Endothelial cell (in vitro differentiated cells): ENCODE data around the gene SMLR1. TPM values are rescaled to one million over a fixed set of nuclear protein-coding genes. Genes with fewer than 3 reads are reported as not detected.

Experiments
- DNase-seq: peaks from one replicate; pipeline ENCODE4 v3.0.0; 2021; ENCODE audit warnings: low spot score
- H3K27ac Mint-ChIP-seq: one replicate; pipeline ENCODE4 v1.8.0; 2021; ENCODE audit warnings: mixed read lengths, inconsistent platforms; ENCODE audit not compliant: unreplicated experiment
- H3K27me3 Mint-ChIP-seq: one replicate; pipeline ENCODE4 v1.8.0; 2021; ENCODE audit warnings: mild to moderate bottlenecking, moderate library complexity, mixed read lengths, inconsistent platforms; ENCODE audit not compliant: unreplicated experiment
- H3K36me3 Mint-ChIP-seq: one replicate; pipeline ENCODE4 v1.8.0; 2021; ENCODE audit warnings: mild to moderate bottlenecking, low read depth, mixed read lengths, inconsistent platforms; ENCODE audit not compliant: unreplicated experiment
- H3K4me1 Mint-ChIP-seq: one replicate; pipeline ENCODE4 v1.8.0; 2021; ENCODE audit warnings: mild to moderate bottlenecking, mixed read lengths, inconsistent platforms; ENCODE audit not compliant: unreplicated experiment
- H3K4me3 Mint-ChIP-seq: one replicate; pipeline ENCODE4 v1.8.0; 2021; ENCODE audit warnings: mild to moderate bottlenecking, mixed read lengths, inconsistent platforms; ENCODE audit not compliant: unreplicated experiment
- H3K9me3 Mint-ChIP-seq: one replicate; pipeline ENCODE4 v1.8.0; 2021; ENCODE audit warnings: mixed read lengths, inconsistent platforms; ENCODE audit not compliant: unreplicated experiment
- CTCF ChIP-seq: fragments of 200-600 bp; sonication (generic); IDR thresholded peaks from one replicate; pipeline ENCODE4 v1.5.0; 2021; ENCODE audit warnings: antibody characterized with exemption; ENCODE audit not compliant: unreplicated experiment
- total RNA-seq: library from RNA; stranded (reverse); fragmentation: NEBNext Ultra II Directional; extraction: Animal tissue kit (Norgen Biotek cat#: 25700); gene quantifications from one replicate; pipeline ENCODE4 v1.2.1, GENCODE V29; 2021; ENCODE audit not compliant: unreplicated experiment

The SMLR1 gene
- total RNA-seq, 1 donor from 2014 or later, result not detected

- peaks cover 2% of the 10 kb centered on the region for H3K27me3 Mint-ChIP-seq
- DNase-seq, result no peak
These were observed 12.2 kb downstream of the SMLR1 start for GRCh38 chr6:130839379-130839778.

GRCh38 chr6:130840050-130840449 lies 12.8 kb downstream of the SMLR1 start:
- H3K36me3 Mint-ChIP-seq, result peaks cover 9% of the 10 kb centered on the region

More at GRCh38 chr6:130839379-130839778, 12.2 kb downstream of the SMLR1 start:
- no peaks in the 10 kb centered on the region for H3K4me1 Mint-ChIP-seq
- TF ChIP-seq CTCF, result no peak
- no peak overlapping the region for H3K27ac Mint-ChIP-seq
- H3K9me3 Mint-ChIP-seq, result no peaks in the 10 kb centered on the region
- no peak overlapping the region for H3K4me3 Mint-ChIP-seq
- H3K36me3 Mint-ChIP-seq, result peaks cover 9% of the 10 kb centered on the region

GRCh38 chr6:130841128-130841728 lies 14.0 kb downstream of the SMLR1 start:
- H3K27me3 Mint-ChIP-seq, result peaks cover 2% of the 10 kb centered on the region
- peaks cover 9% of the 10 kb centered on the region for H3K36me3 Mint-ChIP-seq
- peak overlapping the region; percentile 28 for H3K4me3 Mint-ChIP-seq
- no peaks in the 10 kb centered on the region for H3K4me1 Mint-ChIP-seq
- TF ChIP-seq CTCF, result no peak
- H3K9me3 Mint-ChIP-seq, result no peaks in the 10 kb centered on the region
- H3K27ac Mint-ChIP-seq, result no peak overlapping the region
- no peak for DNase-seq

More at GRCh38 chr6:130840050-130840449, 12.8 kb downstream of the SMLR1 start:
- Mint-ChIP-seq H3K9me3 (no peaks in the 10 kb centered on the region), H3K27ac (no peak overlapping the region), H3K27me3 (peaks cover 2% of the 10 kb centered on the region), H3K4me1 (no peaks in the 10 kb centered on the region), H3K4me3 (no peak overlapping the region)
- DNase-seq, result no peak
- no peak for TF ChIP-seq CTCF

- Mint-ChIP-seq H3K36me3 (peaks cover 12% of the 10 kb centered on the region), H3K4me3 (no peak overlapping the region), H3K9me3 (no peaks in the 10 kb centered on the region), H3K4me1 (peaks cover 3% of the 10 kb centered on the region), H3K27ac (no peak overlapping the region), H3K27me3 (peaks cover 3% of the 10 kb centered on the region)
- no peak for DNase-seq
- no peak for TF ChIP-seq CTCF
These were observed 16.5 kb downstream of the SMLR1 start for GRCh38 chr6:130843575-130844320.

- H3K4me3 Mint-ChIP-seq, result no peak overlapping the region
- no peaks in the 10 kb centered on the region for H3K9me3 Mint-ChIP-seq
- peaks cover 8% of the 10 kb centered on the region for H3K36me3 Mint-ChIP-seq
- peaks cover 1% of the 10 kb centered on the region for H3K27me3 Mint-ChIP-seq
- H3K27ac Mint-ChIP-seq, result no peak overlapping the region
- DNase-seq, result no peak
- H3K4me1 Mint-ChIP-seq, result peaks cover 8% of the 10 kb centered on the region
- no peak for TF ChIP-seq CTCF
These were observed 19.3 kb downstream of the SMLR1 start for GRCh38 chr6:130846501-130846900.
